Rectal smooth muscle tissue (tissue), 1 donor: ENCODE data around the gene RNU2-63P.
"Not testable (repeated sequence)": the region's sequence is repeated elsewhere in the genome, so short reads cannot be mapped to it uniquely, and the experiment has no call there.

Source experiments
- H3K27ac ChIP-seq: one replicate; pipeline ENCODE4 v1.7.0; 2013; ENCODE audit warnings: low read depth, low read length, inconsistent platforms
- H3K27me3 ChIP-seq: one replicate; pipeline ENCODE4 v1.7.0; 2013; ENCODE audit warnings: low read length; ENCODE audit not compliant: control insufficient read depth, insufficient read depth
- H3K36me3 ChIP-seq: one replicate; pipeline ENCODE4 v1.7.0; 2013; ENCODE audit warnings: low read length; ENCODE audit not compliant: control insufficient read depth, insufficient read depth
- H3K4me1 ChIP-seq: one replicate; pipeline ENCODE4 v1.7.0; 2013; ENCODE audit warnings: low read length; ENCODE audit not compliant: control insufficient read depth, insufficient read depth
- H3K4me3 ChIP-seq: one replicate; pipeline ENCODE4 v1.7.0; 2013; ENCODE audit warnings: low read length
- H3K9ac ChIP-seq: one replicate; pipeline ENCODE4 v1.7.0; 2013; ENCODE audit warnings: low read length

The RNU2-63P gene

DNA sequence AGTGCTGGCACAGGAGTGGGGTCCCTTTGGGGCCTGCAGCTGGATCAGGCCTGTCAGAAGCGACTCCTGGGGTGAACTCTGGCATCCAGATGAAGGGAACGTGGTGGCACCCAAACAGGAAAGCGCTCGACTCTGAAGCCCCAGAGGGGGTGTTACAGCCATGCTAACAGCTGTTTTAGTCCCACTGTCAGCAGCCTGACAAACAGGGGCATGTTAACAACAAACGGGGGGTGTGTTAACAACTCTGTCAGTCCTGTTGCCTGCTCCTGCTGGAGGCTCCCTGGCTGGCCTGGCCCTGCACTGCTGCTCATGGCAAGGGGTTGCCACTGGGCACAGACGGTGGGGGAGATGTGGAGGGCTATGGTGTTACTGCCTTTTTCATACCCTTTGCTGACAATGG, 2.6 kb upstream of the RNU2-63P start:
- Histone ChIP-seq H3K9ac (no peak overlapping the region), H3K27me3 (no peaks in the 10 kb centered on the region), H3K4me1 (no peaks in the 10 kb centered on the region), H3K4me3 (no peak overlapping the region), H3K27ac (no peak overlapping the region), H3K36me3 (no peaks in the 10 kb centered on the region)

DNA sequence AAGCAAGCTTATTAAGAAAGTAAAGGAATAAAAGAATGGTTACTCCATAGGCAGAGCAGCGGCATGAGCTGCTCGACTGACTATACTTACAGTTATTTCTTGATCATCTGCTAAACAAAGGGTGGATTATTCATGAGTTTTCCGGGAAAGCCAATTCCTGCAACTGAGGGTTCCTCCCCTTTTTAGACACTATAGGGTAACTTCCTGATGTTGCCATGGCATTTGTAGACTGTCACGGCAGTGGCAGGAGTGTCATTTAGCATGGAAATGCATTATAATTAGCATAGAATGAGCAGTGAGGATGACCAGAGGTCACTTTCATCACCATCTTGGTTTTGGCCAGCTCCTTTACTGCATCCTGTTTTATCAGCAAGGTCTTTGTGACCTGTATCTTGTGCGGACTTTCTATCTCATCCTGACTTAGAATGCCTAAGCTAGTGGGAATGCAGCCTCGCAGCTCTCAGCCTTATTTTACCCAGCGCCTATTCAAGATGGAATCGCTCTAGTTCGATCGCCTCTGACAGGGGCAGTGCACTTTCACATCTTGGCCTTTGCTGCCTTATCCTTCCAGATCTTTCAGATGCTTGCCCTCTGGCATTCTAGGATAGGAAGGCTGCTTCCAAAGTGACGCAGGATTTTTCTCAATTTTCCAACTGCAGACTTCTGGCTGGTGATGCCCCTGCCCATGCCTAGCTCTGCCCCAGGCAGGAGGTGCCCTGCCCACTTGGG, 1.9 kb upstream of the RNU2-63P start:
- H3K4me3 ChIP-seq, H3K27me3 ChIP-seq, H3K27ac ChIP-seq, H3K4me1 ChIP-seq, H3K9ac ChIP-seq, H3K36me3 ChIP-seq: not testable (repeated sequence)

DNA sequence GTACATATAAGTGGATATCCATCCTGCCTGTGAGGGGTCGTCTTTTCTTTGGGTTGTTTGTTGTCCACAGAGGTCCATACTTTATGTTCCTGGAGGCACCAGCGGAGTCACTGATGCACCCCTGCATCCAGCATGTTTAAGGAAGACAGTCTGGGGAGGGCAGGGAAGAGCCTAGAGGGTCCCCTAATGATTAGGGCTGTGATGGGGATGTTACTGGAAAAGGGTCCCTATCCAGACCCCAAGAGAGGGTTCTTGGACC, 1.4 kb upstream of the RNU2-63P start:
- not testable (repeated sequence) for H3K4me3 ChIP-seq, H3K36me3 ChIP-seq, H3K9ac ChIP-seq, H3K27me3 ChIP-seq, H3K4me1 ChIP-seq, H3K27ac ChIP-seq

DNA sequence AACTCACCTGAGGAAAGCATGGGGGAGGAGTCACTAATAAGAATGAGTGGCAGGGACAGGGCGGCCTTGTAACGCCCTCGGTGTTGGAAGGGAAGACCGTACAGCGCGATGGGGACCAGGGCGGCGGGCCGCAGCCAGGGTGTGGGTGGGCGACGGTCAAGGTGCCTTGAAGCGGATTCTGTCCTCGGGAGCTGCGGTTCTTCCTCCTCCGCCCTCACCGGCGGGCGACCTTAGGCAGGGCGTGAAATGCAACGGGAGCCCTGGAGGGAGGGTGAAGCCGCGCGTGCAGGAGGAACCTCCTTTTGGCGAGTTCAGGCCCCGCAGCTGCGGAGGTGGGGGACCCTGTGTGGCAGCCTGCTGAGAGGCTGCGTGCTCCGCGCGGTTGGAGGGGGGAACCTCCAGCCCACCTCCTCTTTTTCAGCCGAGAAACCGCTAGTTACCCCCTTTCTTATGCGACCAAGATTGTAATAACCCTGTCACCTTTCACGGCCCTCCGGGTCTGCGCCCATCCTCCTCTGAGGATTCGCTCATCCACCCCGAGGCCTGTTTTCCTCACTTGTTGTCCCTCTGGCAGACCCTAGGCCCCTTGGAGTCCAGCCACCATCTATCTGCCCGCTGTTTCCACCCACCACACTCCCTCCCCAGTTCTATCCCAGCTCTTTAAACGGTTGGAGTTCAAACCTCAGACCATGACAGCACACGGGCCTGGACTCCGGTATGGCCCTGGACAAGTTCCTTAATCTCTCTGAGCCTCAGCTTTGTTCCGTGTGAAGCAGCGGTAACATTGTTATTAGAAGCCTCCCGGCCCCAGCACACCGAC, 823 bp upstream of the RNU2-63P start:
- no peaks in the 10 kb centered on the region for H3K4me1 ChIP-seq
- no peaks in the 10 kb centered on the region for H3K36me3 ChIP-seq
- H3K27ac ChIP-seq = no peak overlapping the region
- H3K9ac ChIP-seq = peak overlapping the region; percentile 42
- no peaks in the 10 kb centered on the region for H3K27me3 ChIP-seq
- peak overlapping the region; percentile 75 for H3K4me3 ChIP-seq

DNA sequence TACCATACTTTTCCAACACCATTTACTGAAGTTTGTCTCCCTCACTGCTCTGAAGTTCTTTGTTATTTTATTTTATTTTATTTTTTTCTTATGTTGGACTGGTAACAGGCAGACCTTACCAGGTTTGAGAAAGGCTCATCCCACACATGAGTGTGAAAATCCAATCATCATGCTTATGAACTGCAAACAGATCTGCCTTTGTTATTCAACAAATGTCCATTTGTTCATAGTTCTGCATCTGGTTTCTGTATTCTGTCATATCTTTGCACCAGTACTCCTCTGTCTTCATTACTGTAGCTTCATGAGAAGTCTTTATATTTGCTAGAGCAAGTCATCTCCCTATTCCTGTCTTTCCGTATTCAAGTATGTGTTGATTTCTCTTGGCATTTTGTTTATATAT, 5.3 kb downstream of the RNU2-63P start:
- no peaks in the 10 kb centered on the region for H3K4me1 ChIP-seq
- no peaks in the 10 kb centered on the region for H3K36me3 ChIP-seq
- H3K27me3 ChIP-seq = no peaks in the 10 kb centered on the region
- H3K4me3 ChIP-seq = no peak overlapping the region
- H3K9ac ChIP-seq = no peak overlapping the region
- H3K27ac ChIP-seq = no peak overlapping the region

DNA sequence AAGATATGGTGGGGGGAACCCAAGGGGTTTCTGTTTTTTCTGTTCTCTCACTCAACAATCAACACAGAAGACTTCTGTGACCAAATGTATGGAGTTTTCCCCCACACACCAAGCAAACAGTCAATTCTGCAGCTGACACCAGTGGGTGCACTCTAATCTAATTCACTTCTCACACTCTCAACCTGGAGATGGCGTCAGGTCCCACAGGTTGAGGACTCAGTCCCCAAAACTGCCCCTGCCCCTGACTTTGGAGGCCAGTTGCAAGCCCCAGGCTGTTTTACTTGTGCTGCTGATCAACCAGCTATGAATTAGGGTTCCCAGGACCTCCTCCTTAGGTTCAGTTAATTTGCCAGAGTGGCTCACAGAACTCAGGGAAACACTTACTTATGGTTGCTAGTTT, 6.2 kb downstream of the RNU2-63P start:
- no peaks in the 10 kb centered on the region for H3K4me1 ChIP-seq
- H3K4me3 ChIP-seq = no peak overlapping the region
- no peaks in the 10 kb centered on the region for H3K36me3 ChIP-seq
- H3K27me3 ChIP-seq = no peaks in the 10 kb centered on the region
- H3K27ac ChIP-seq = no peak overlapping the region
- H3K9ac ChIP-seq = no peak overlapping the region

DNA sequence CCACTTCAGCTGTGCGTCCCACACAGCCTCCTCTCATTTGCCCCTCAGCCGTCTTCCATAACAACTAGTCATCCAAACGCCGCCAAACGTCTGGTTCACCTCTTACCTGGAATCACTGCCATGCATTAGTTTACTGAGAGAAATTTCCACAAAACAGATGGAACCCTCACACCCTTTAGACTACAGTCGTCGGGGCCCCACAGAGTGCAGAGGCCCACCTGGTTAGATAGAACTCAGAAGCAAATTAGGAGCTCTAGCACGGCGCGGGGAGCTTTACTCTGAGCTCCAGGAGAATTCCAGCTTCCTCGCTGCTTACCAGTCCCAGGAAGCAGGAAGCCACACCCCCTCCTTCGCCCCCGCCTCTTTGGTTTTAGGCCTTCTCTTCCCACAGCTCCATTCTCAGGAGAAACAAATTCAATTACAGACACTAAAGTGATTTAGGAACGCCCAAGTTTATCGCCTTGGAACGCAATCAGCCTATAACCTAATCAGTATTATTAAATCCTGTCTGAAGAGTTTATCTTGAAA, 9.4 kb downstream of the RNU2-63P start:
- no peak overlapping the region for H3K9ac ChIP-seq
- no peaks in the 10 kb centered on the region for H3K27me3 ChIP-seq
- no peaks in the 10 kb centered on the region for H3K4me1 ChIP-seq
- H3K4me3 ChIP-seq = no peak overlapping the region
- no peak overlapping the region for H3K27ac ChIP-seq
- no peaks in the 10 kb centered on the region for H3K36me3 ChIP-seq

DNA sequence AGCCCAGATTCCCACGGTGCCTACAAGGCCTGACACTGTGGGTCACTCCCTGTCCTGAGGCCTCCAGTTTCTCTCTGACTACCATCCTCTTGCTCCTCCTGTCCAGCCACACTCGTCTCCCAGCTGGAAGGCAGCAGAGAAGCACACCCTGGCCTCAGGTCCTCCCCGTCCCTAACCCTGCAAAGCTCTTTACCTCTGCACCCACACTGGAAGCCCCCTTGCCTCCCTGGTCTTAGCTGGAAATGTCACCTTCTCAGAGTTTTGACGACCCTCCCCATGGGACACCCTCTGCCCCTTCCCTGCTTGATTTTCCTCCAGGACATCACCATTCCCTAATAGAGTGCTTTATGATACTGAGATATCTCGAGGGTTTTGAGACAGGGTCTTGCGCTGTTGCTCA, 10.6 kb downstream of the RNU2-63P start:
- Histone ChIP-seq H3K4me1 (no peaks in the 10 kb centered on the region), H3K4me3 (no peak overlapping the region), H3K9ac (no peak overlapping the region), H3K27me3 (no peaks in the 10 kb centered on the region), H3K36me3 (no peaks in the 10 kb centered on the region), H3K27ac (no peak overlapping the region)

DNA sequence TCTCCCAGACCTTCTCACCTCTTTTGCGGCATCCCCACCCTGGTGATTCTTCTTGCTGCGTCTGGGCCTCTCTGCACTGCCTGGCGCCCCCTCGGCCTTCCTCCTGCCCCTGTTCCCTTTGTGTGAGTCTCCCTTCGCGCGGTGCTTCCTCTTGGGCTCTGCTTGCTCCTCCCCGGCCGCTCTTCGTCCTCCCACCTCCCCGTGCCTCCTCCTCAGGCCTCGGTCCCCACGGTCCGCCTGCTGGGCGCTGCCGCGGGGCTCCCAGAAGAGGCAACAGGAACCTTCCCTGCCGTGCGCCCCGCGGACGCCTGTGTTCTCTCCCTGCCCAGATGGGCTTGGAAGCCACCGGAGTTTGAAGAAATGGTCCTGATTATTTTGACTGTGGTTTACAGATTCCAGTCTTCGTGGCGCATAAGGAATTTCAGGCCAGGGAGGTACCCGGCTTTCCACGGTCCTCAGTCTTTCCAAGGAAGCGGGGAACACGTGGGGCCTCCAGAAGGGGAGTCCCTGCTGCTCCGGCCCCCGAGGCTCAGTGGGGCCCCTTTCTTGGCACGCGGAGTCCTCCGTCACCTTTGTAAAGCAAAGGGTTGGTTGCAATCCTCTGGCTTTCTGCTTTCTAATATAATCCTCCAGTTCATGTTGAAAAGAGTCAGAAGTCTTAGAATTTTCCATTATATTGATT, 13.1 kb downstream of the RNU2-63P start:
- no peak overlapping the region for H3K9ac ChIP-seq
- H3K4me1 ChIP-seq = no peaks in the 10 kb centered on the region
- no peaks in the 10 kb centered on the region for H3K27me3 ChIP-seq
- no peaks in the 10 kb centered on the region for H3K36me3 ChIP-seq
- H3K27ac ChIP-seq = no peak overlapping the region
- no peak overlapping the region for H3K4me3 ChIP-seq

DNA sequence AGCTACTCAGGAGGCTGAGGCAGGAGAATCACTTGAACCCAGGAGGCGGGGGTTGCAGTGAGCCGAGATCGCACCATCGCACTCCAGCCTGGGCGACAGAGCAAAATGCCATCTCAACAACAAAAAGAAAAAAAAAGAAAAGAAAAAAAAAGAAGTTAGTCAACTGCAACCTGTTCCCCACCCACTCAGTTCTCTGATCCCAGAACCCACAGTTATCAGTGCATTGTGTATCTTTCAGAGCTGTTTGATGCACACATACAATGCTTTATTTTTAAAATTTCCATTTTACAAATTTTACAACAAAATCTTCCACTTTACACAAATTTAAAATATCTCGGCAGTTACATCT, 14.0 kb downstream of the RNU2-63P start:
- H3K27ac ChIP-seq = no peak overlapping the region
- no peak overlapping the region for H3K9ac ChIP-seq
- no peaks in the 10 kb centered on the region for H3K27me3 ChIP-seq
- H3K4me1 ChIP-seq = no peaks in the 10 kb centered on the region
- no peaks in the 10 kb centered on the region for H3K36me3 ChIP-seq
- no peak overlapping the region for H3K4me3 ChIP-seq

DNA sequence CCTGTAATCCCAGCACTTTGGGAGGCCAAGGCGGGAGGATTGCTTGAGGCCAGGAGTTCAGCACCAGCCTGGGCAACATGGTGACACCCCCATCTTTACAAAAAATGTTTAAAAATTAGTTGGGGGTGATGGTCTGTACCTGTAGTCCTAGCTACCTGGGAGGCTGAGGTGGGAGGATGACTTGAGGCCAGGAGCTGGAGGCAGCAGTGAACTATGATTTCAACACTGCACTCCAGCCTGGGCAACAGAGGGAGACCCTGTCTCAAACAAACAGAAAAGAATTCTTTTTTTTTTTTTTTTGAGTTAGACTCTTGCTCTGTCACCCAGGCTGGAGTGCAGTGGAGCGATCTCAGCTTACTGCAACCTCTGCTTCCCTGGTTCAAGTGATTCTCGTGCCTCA, 15.9 kb downstream of the RNU2-63P start:
- not testable (repeated sequence) for H3K27ac ChIP-seq, H3K4me3 ChIP-seq, H3K27me3 ChIP-seq, H3K36me3 ChIP-seq, H3K4me1 ChIP-seq, H3K9ac ChIP-seq

DNA sequence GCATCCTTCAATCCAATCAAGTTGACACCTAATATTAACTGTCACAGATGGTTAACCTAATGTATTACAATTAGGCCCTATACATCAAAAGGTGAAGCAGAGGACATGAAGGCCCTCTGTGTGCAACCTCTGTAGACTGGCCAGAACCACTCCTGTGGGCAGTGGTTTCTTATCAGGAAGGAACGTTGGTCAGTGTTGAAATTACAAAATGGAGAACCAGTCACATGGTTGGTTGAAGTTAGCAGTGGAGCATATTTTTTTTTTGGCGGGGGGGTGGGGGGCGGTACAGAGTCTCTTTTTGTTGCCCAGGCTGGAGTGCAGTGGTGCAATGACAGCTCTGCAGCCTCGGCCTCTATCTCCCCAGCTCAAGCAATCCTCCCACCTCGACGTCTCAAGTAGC, 19.8 kb downstream of the RNU2-63P start:
- Histone ChIP-seq H3K4me3 (no peak overlapping the region), H3K27ac (no peak overlapping the region), H3K27me3 (no peaks in the 10 kb centered on the region), H3K4me1 (no peaks in the 10 kb centered on the region), H3K9ac (no peak overlapping the region), H3K36me3 (no peaks in the 10 kb centered on the region)
